NOMO-1 treated with dmso at 0.1 percent for 144 hours (cell line): ENCODE results near the gene FPR3.
"Not testable (repeated sequence)": the region's sequence is repeated elsewhere in the genome, so short reads cannot be mapped to it uniquely, and the experiment has no call there.

Experiments used
- DNase-seq: peaks from one replicate; lab custom pipeline; 2025; ENCODE audit not compliant: unreplicated experiment; lab: John Stamatoyannopoulos, UW

The FPR3 gene

DNA sequence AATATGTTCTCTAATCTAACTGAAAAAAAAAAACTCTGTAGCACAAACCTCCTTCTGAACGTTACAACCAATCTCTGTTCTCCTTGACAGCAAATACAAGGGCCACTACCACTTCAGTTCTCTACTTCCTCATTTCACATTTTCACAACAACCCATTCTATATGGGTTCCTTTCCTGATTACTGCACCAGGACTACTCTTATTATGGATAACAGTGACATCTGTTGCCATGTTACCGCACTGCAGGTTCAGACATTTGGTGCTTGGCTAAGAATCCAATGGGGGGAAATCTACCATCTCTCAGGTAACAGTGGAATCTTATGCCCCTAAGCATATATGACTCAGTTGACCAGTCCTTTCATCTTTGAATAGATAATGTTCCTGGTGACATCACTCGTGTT is 11.6 kb upstream of the FPR3 start:
- peak; percentile 88 for DNase-seq

DNA sequence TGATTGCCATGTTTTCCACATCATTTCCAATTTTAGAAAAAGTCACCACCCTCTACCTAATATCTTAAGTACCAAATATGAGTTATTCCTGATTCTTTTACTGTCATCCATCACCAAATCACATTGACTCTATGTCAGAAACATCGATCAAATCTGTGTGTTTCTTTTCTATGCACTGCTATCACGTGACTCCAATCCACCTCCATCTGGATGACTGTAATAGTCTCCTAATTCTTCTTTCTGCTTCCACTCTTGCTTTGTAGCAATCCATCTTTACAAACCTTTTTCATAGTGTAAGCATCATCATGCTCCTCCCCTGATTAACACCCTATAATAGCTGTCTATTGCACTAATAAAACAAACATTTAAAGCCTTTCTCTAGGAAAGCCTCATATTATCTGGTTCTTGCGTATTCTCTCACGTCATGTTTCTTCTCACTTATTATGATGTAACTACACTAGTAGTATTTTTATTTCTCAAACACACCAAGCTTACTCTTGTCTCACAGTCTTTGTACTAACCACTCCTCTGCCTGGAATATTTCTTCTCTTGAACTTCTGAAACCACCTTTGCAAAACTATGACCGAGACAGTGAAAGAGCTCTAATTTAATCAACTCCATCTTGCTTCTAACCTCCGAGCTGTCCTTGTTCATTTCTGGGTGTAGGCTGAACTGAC is 10.7 kb upstream of the FPR3 start:
- DNase-seq, result no peak

DNA sequence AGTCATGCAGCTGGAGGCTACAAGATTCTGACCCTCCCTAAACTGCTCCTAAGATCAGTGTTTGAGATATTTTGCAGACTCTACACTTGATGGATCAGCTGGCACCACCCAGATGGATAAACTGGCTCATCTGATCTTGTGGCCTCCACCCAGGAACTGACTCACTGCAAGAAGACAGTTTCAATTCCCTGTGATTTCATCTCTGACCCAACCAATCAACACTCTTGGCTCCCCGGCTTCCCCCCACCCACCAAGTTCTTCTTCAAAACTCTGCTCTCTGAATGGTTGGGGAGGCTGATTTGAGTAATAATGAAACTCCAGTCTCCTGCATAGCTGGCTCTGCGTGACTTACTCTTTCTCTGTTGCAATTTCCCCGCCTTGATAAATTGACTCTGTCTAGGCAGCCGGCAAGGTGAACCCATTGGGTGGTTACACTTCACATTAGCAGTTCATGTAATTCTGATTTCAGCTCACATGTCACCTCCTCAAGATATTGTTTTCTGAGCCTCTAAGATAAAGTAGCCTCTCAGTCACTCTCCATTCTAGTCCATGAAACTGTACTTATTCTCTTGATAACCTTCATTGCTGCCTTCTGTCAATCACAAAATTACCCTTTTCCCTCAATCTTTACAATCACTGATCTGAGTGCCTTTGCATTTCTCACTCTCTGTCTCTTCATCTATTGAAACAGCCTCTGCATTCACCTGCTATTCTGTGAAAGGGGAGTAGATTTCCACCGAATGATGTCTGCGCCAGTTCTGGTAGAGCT is 9.9 kb upstream of the FPR3 start:
- peak; percentile 83 for DNase-seq

DNA sequence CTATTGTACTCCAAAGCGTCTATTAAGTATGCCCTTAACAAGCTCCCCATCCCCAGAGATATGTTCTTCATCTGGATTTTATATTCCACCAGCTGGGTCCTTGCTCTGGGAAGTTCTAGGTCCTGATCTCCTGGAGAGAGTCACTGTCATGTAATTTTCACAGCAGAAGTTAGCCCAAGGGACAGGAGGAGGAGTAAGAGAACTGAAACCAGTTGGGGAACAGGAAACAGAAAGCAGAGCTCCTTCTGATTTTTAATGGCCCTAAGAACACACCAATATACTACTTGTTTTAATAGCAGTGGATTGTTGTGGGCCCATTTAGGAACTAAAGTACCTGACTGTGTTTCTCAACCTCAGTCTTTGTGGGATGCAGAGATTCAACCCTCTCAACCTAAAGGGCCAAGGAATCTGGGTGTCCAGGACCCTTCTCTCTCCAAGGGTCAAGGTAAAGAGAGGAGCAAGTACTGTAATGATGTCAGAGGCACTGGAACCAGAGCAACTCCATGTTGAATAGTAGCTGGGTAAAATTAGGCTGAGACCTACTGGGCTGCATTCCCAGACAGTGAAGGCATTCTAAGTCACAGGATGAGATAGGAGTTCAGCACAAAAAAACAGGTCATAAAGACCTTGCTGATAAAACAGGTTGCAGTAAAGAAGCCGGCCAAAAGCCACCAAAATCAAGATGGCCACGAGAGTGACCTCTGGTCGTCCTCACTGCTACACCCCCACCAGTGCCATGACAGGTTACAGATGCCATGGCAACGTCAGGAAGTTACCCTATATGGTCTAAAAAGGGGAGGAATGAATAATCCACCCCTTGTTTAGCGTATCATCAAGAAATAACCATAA is 8.1 kb upstream of the FPR3 start:
- DNase-seq, result peak; percentile 72

DNA sequence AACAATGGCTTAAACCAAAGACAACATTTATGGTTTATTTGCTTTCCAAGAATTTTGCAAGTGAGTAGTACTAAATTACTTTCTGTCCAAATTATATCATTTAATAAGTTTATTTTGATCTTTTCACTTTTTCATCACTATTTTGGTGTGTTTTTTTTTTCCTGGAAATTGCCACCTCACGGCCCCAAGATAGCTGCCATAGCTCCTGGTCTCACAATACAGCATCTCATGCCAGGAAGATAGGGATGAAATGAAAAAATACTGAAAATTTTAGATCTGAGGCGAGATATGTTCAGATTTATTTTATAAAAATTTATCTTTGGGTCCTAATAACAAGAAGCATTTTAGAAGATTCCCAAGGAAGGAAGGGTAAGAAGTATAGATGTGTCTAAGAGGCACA is 6.9 kb upstream of the FPR3 start:
- DNase-seq, result no peak

DNA sequence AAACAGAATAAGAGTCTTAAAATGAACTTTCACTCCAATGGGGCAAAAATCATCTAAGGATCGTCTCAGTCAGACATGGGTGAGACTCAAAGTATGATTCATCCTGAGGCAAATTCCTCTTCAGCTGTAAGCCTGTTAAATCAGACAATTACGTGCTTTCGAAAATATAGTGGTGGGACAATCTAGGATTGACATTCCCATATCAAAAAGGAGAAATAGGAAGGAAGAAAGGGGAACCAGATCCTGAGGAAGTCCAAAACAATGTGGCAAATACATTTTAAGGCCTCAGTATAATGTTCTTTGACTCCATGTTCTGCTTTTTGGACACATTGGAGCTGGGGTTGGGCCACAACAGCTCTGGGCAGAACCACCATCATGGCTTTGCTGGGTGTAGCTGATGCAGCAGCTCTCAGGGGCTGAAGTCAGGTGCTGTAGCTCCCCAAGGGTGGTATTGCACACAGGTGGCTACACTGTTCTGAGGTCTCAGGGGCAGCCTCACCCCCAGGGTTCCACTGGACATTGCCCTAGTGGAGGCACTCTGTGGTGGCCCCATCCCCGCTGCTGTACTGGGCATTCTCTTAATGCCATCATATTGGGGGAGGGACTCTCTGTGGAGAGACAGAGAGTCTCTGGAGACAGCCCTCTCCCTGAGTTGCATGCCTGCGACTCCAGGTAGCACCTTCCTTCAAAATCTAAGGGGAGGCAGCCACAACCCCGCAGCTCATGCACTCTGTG is 5.7 kb upstream of the FPR3 start:
- DNase-seq, result no peak

DNA sequence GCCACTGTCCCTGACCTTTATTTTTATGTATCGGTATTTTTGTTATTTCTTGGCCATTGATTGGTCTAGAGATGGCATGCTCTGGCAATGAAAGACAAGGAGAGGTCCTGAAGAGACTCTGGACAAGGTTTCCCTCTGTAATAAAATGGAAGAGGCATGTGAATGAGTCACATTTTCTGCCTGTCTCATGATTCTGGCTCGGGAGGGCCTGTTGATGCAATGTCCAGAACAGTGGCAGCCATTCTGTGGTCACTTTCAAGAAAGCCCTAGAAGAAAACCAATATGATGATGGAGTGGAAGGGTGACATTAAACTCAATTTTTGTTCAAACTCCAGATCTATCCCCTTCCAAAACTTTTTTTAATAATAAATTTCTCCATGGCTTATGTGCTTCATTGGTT is 2.0 kb upstream of the FPR3 start:
- no peak for DNase-seq

DNA sequence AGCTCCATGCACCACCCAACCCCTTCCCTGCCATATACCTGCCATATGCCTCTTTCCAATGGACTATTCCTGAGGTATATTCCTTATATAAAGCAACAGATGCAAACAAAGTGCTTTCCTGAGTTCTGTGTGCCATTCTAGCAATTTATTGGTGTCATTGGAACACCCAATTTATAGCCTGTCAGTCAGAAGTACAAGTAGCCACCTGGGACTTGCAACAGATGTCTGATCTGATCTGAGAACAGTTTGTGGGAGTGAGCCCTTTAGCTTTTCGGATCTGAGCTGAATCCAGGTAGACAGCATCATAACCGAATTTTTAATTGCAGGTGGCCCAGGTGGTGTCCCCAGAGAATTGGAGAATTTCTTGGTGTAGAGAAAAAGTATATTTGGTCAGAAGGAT is 963 bp upstream of the FPR3 start:
- no peak for DNase-seq

DNA sequence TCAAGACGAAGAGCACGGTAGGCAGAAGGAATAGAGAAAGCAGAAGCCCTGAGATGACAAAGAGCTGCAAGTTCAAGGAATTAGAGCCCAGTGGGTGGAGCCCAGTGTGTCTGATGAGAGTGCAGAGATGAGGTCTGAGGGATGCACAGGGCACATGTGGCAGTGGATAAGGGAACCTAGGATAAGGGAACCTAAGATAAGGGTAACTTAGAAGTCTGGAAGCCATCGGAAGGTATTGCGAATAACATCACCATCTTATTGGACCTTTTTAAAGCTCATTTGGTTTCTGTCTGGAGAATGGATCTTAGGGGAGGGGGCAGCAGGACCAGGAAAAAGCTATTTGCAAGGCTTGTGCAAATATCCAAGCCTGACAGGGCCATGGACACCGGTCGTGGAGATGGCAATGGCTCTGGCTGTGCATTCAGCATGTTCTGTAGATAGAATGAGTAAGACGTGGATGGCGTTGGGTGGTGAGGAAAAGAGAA is 1.3 kb downstream of the FPR3 start:
- no peak for DNase-seq

DNA sequence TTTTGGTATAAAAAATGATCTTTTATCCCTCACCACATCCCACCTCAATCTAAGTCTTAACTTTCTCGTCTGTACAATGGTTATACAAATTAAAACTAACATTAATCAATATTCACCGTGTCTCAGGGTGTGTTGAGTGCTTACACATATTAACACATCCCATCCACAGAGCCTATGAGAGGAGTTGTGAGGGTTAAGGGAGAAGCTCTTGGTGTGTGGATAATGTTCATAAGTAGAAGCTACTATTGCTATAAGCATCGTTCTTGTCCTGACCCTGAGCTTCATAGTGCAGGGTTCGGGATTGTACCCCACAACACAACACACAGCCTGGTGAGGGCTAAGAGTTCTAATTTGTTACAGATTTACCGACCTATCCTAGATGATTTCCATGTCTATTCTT is 2.5 kb downstream of the FPR3 start:
- no peak for DNase-seq

DNA sequence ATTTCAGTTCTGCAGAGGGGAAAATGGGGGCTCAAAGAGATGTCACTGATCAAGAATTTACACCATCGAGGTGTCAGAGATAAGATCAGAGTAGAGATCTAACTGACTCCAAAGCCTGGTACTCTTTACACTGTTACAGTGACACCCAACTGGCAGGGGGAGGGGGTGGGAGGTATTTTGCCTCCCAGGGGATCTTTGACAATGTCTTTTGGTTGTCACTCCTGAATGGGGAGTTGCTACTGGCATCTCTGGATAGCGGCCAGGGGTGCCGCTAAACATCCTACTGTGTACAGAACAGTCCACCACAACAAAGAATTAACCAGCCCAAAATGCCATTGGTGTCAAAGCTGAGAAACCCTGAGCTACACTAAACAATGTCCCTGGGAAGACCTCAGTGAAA is 3.1 kb downstream of the FPR3 start:
- DNase-seq, result no peak

DNA sequence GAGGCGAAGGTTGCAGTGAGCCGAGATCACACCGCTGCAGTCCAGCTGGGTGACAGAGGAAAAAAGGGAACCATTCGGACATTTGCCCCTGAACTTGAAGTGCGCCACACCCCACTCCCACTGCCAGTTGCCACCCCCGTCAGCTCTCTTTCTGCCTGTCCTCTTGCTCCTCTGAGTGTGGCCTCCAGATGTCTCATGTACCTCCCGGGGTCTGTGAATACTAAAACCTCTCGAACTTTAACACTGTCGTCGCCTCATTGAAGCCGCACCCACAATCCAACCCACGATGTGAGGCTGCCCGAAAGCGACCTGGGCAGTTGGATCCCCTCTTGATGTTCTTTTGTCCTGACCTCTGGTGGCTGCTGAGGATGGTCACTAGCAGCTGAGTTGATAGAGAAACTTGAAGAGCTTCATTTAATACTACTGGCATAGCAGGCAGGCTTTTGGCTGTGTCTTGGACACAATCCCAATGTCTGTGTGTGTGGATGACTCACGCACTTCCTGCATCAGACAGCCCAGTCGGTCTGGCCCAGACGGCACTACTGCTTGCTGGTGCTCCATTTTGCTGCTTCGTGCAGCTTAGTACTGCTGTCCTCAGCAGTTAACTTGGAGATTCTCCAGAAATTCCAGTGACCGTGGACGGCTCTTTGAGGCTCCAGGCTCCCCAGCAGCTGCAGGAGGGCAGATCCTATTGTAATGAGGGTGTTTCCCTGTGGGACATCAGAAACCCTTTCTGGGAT is 4.2 kb downstream of the FPR3 start:
- no peak for DNase-seq

DNA sequence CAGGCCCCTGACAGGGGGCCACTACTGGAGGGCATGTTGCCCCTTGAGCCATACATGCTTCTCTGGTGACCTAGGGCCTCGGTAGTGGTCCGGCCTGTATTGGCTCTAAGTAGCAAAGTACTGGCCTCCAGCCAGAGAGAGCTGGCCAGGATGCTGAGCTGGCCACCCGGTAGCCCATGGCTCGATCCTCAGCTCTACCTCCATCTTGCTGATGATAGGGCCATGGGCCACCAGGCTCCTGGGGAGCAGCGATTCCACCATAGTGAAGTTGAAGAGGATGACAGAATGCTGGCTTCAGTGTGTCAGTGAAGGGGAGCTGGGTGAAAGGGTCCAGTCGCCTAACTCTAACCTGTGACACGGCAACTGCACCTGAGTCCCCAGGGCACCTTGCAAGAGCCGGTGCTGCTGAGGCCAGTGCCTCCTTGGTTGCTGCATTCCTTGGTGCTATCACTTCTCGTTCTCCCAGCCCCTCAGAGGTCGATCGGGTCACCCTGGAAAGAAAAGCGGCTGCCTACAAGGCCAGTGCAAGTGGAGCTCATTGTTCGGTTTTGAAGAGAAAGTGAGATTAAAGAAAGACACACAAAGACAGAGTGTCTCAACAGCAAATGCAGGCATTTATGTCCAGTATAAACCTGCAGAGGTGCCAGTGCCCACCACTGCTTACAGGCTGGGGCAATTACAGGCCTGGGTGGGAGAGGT is 5.0 kb downstream of the FPR3 start:
- DNase-seq, result no peak

DNA sequence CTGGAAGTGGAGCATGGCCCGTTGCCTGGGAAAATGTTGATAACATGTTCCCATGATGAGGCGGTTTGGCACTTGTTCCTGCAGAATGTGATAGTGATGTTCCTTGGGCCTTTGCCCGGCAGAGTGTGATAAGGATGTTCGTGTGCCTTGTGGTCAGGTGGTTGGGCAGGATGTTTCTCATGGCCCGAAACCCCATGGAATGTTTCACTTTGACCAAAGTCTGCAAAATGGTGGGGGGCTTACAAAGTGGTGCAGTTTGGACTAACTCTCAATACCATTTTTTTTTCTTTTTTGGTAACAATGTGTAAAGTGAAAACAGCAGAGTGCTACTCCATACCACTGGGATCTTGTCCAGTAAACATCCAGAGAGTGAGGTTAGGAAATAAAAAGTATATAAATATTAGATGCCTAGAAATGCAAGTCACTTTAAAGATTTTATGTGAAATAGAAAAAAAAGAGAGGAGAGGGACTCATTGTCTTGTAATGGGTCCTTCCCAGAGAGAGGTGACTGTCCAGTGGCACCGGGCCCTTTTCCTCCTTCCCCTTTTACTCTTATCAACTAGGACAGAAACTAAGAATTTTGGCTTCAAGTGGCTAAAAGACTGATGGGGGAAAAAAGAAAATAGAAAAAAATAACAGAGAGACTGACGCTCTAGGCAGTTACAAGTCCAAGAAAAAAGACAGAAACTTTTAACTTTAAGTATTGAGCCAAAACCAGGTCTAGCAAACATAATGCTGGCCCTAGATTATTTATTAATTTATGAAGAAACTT is 5.7 kb downstream of the FPR3 start:
- DNase-seq, result no peak

DNA sequence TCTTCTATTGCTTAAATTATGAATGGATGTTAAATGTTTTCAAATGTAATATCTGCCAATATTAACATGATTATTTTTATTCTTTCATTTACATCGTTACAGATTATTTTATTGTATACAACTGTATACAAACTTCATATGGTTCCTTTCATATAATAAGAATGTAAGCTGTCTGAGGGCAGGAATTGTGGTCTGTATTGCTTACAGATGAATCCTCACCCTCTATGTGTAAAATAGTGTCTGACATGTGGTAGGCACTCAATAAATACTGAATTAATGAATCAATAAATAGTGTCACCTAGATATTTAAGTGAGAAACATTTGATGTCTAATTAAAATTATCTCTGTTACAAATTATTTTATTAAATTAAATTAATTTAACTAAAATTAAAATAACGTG is 7.8 kb downstream of the FPR3 start:
- no peak for DNase-seq

DNA sequence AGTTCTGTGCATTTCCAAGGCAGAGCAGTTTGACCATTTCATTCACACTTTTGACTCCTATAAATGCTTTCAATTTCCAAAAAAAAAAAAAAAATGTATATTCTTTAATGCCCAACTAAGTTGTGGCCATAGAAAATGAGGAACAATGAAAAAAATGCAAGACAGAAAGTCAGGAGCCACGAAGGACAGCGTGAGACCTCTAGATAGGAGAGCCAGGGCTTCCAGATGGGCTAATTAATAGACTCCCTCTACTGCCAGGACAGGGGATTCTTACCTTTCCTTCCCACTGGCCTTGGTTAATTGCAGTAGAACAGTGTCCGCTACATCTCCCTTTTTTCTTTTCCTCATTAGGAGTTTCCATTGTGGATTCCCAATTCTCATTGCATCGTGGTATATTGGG is 8.6 kb downstream of the FPR3 start:
- DNase-seq, result no peak

DNA sequence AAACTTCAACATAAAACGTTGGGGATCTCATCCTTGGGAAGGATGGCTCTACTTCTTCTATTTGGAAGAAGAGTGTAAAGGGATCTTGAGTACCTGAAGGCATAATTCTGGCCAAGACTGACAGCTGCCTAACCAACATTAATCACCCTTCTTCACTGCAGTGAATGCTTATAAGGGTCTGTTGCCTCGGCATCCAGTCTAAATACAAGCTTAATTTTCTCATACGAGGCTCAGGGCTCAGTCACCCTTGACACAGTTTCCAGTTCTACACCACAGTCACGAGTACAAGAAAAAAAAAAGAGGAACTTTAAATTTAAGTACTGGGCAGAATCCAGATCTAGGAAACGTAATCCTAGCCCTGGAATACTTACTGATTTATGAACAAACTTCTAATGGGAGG is 9.0 kb downstream of the FPR3 start:
- DNase-seq, result peak; percentile 35

DNA sequence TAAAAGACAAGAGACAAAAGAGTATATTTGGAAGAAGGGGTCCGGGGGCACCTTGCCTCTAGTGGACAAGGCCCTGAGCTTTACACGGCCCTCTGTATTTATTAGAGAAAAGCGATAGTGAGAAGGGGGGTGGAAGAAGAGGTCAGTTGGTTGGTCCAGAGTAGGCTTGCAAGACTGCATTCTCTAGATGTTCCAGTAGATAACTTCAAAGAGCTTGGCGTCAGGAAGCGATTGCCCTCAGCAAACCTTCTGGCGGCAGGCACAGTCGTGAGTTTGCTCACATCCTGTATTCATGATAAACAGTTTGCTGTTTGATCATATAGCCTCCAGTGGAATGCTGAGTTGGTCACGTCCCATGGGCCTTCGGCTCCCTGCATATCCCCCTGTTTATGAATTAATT is 9.8 kb downstream of the FPR3 start:
- DNase-seq, result not testable (repeated sequence)

DNA sequence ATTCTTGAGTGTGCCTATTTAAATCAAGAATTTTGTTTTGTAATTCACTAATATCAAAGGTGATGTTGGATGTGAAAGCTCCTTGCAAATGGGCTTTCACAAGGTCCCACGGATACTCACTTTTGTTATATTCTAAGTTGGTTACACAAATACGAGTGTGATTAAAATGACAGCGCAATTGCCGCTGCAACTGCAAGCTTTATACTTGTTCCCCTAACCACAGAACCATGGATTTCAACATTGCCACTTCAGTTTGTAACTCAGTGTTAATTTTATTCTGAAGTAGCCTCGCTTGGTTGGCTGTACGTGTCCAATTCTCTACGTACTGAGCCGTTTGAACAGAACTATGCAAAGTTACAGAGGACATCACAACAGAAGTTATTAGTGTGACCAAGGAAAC is 10.4 kb downstream of the FPR3 start:
- peak; percentile 41 for DNase-seq
